Adrenal gland (tissue), 12 donors: ENCODE data around the gene OSBPL2. TPM values are rescaled to one million over a fixed set of nuclear protein-coding genes. Genes with fewer than 3 reads are reported as not detected.

Source experiments
- DNase-seq, 7 donors: peaks; one replicate each; pipeline ENCODE4 v3.0.0-alpha.2; 2019 to 2020
- H3K27ac ChIP-seq, 5 donors: fragments of 200-600 bp; sonication (generic) in 4 of 5; 1 replicate in 3 of 5; 2 replicates in 2 of 5; pipeline versions ENCODE4 v1.5.1 to v1.8.0; 2016 to 2020; ENCODE audit warnings: mild to moderate bottlenecking in 1 of 5
- H3K27me3 ChIP-seq: fragments of 200-600 bp; 2 replicates; pipeline ENCODE4 v1.8.0; 2021
- H3K36me3 ChIP-seq, 2 donors: fragments of 200-600 bp; replicated peaks in 1 of 2; 1 replicate in 1 of 2; 2 replicates in 1 of 2; pipeline versions ENCODE4 v1.5.1 to v1.8.0; 2018 to 2022
- H3K4me1 ChIP-seq, 2 donors: fragments of 200-600 bp; replicated peaks in 1 of 2; 1 replicate in 1 of 2; 2 replicates in 1 of 2; pipeline versions ENCODE4 v1.5.1 to v1.8.0; 2018 to 2021
- H3K4me3 ChIP-seq, 4 donors: fragments of 200-600 bp; sonication (generic) in 3 of 4; one replicate each; pipeline ENCODE4 v1.5.1; 2016 to 2018
- H3K9me3 ChIP-seq, 3 donors: fragments of 200-600 bp; sonication (generic) in 1 of 3; replicated peaks in 1 of 3; 1 replicate in 2 of 3; 2 replicates in 1 of 3; pipeline versions ENCODE4 v1.5.1 to v1.8.0; 2016 to 2021
- POLR2A ChIP-seq, 2 donors: fragments of 450-650 bp; IDR thresholded peaks; one replicate each; pipeline ENCODE4 v1.6.1; 2017; ENCODE audit warnings: antibody characterized with exemption in 2 of 2, mild to moderate bottlenecking in 2 of 2, moderate library complexity in 1 of 2
- WGBS, 4 donors: extraction: QIAGEN DNeasy Blood & Tissue Kit in 2 of 4; methylation state at CpG; one replicate each; pipeline versions ENCODE4 v1.1.5 to v1.1.7; 2013 to 2017; 5-methylcytosine and 5-hydroxymethylcytosine counted together
- intact Hi-C, 2 donors: fragments of 100-400 bp; cut with DNase I; formaldehyde crosslinking; loops; one replicate each; pipeline versions ENCODE4 v1.14.1 to v1.15.0; 2022 to 2023
- polyA plus RNA-seq, 3 donors: library from polyadenylated mRNA; stranded (reverse); fragments of 200-250 nt in 2 of 3; fragments of 350-450 nt in 1 of 3; fragmentation: Illumina TruSeq in 1 of 3; extraction: RNeasy Lipid Tissue Mini Kit (QIAGEN cat#74804) in 1 of 3; gene quantifications; one replicate each; pipeline ENCODE4 v1.2.3, GENCODE V29; 2013 to 2014
- total RNA-seq, 9 donors: library from RNA; depleted of rRNA in 4 of 9; stranded (reverse); fragments of >200 nt in 4 of 9; fragments of 120-200 nt in 1 of 9; fragmentation: NEBNext Ultra II Directional in 1 of 9; extraction: Animal tissue kit (Norgen Biotek cat#: 25700) in 1 of 9; gene quantifications; one replicate each; pipeline versions ENCODE4 v1.1.0 to v1.2.4, GENCODE V29; 2013 to 2023
- TF ChIP-seq, protein P1 (sequence below), 6 experiments: fragments of 450-650 bp in 4 of 6; fragments of 200-600 bp in 2 of 6; sonication (generic) in 1 of 6; IDR thresholded peaks; 1 replicate in 5 of 6; 2 replicates in 1 of 6; pipeline versions ENCODE4 v1.5.1 to v1.8.0; 2016 to 2021; ENCODE audit warnings: antibody characterized with exemption in 6 of 6, mild to moderate bottlenecking in 2 of 6, moderate library complexity in 1 of 6
- donor health status: healthy with polysubstance abuse.
- donor health status: Bipolar disorder and iron deficiency.
- donor health status: DM: yes; HTN: yes; CAD: no.
- donor health status: DM: no; HTN: no; CAD: no.
- donor health status: DM: no; HTN: no; CAD: no.
- donor health status: DM: yes; HTN: yes; CAD: no.

OSBPL2 gene
- total and polyA plus RNA-seq, 12 donors, result 13.8 to 96.7 (median 37.4) TPM

DNA sequence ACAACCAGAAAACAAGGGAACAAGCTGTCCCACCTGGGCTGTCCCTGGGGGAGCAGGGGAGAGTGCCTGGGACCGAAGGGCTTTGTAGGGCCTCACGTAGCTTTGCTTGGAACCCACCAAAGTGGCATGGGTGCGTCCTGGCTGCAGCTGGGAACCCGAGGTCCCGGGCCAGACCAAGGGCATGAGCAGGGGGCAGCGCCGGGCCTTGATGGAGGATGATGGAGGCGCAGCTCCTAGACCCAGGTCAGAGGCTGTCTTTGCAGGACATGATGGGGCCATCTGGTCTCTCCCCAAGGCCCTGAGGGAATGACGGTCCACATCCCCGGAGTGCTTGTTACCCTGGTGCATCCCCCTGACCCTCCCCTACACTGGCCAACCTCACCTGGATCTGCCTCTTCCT is 7.6 kb upstream of the OSBPL2 start:
- Histone ChIP-seq H3K36me3 (no peaks in the 10 kb centered on the region), H3K9me3 (no peaks in the 10 kb centered on the region), H3K27ac (no peak overlapping the region), H3K4me1 (no peaks in the 10 kb centered on the region), H3K4me3 (no peak overlapping the region), H3K27me3 (no peaks in the 10 kb centered on the region)
- DNase-seq, result no peak
- intact Hi-C loops, result no loop called here
- WGBS, 4 donors, result 72 to 91% (median 87%) methylated on average over 5 to 10 of the region's 10 CpGs
- no peak for TF ChIP-seq POLR2A (IDR thresholded peaks at IDR 0.05)
- TF ChIP-seq, protein P1, sequence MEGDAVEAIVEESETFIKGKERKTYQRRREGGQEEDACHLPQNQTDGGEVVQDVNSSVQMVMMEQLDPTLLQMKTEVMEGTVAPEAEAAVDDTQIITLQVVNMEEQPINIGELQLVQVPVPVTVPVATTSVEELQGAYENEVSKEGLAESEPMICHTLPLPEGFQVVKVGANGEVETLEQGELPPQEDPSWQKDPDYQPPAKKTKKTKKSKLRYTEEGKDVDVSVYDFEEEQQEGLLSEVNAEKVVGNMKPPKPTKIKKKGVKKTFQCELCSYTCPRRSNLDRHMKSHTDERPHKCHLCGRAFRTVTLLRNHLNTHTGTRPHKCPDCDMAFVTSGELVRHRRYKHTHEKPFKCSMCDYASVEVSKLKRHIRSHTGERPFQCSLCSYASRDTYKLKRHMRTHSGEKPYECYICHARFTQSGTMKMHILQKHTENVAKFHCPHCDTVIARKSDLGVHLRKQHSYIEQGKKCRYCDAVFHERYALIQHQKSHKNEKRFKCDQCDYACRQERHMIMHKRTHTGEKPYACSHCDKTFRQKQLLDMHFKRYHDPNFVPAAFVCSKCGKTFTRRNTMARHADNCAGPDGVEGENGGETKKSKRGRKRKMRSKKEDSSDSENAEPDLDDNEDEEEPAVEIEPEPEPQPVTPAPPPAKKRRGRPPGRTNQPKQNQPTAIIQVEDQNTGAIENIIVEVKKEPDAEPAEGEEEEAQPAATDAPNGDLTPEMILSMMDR (IDR thresholded peaks at IDR 0.05), result no peak

DNA sequence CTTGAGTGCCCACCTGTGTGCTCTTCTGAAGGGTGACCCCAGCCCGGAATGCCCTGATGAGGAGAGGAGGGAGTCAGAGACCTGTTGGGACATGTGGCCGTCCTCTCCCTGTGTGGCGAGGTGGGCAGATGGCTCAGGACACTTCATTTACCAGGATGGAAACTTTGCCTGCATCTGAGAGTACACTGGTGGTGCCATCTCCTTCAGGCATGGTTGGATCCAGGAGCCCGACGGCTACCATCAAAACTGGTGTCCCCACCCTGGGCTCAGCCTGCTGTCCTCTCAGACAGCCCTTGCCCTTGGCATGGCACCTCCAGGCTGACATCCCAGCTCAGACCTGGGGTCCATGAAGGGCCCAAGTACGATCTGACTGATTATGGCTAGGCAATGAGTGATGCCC is 7.0 kb upstream of the OSBPL2 start:
- intact Hi-C loops, result no loop called here
- Histone ChIP-seq H3K4me3 (no peak overlapping the region), H3K9me3 (no peaks in the 10 kb centered on the region), H3K27me3 (no peaks in the 10 kb centered on the region), H3K36me3 (no peaks in the 10 kb centered on the region), H3K27ac (no peak overlapping the region), H3K4me1 (no peaks in the 10 kb centered on the region)
- no peak for TF ChIP-seq POLR2A (IDR thresholded peaks at IDR 0.05)
- TF ChIP-seq, protein P1 (IDR thresholded peaks at IDR 0.05), result no peak
- no peak for DNase-seq
- WGBS, 4 donors, result 82 to 94% (median 90%) methylated on average over 3 to 6 of the region's 6 CpGs

DNA sequence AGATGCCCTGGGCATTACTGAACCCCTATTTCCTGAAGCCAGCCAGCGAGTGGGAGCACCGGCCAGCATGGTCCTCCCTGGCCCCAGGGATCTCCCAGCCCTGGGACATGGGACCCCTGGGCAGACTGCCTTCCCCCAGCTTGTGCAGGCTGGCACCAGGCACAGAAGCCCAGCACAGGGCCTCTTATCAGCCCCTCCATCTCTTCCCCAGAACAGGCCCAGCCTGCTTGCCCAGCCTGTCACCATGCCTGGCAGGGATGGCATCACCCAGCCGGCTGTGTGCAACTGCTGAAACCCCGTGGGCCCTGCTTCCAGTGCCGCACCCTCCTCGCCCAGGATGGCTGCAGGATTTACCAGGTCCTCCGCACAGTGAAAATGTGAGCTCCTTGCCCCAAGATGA is 6.1 kb upstream of the OSBPL2 start:
- H3K9me3 ChIP-seq, result no peaks in the 10 kb centered on the region
- DNase-seq, result peak in 1 of 7 donors; percentile 70
- H3K36me3 ChIP-seq, result no peaks in the 10 kb centered on the region
- peaks cover 0 to 4% of the 10 kb centered on the region in 2 donors for H3K4me1 ChIP-seq
- H3K27ac ChIP-seq, result no peak overlapping the region
- WGBS, 4 donors, result 84 to 98% (median 93%) methylated on average over 6 to 7 of the region's 7 CpGs
- H3K27me3 ChIP-seq, result no peaks in the 10 kb centered on the region
- intact Hi-C loops, result no loop called here
- no peak overlapping the region for H3K4me3 ChIP-seq
- no peak for TF ChIP-seq POLR2A (IDR thresholded peaks at IDR 0.05)

DNA sequence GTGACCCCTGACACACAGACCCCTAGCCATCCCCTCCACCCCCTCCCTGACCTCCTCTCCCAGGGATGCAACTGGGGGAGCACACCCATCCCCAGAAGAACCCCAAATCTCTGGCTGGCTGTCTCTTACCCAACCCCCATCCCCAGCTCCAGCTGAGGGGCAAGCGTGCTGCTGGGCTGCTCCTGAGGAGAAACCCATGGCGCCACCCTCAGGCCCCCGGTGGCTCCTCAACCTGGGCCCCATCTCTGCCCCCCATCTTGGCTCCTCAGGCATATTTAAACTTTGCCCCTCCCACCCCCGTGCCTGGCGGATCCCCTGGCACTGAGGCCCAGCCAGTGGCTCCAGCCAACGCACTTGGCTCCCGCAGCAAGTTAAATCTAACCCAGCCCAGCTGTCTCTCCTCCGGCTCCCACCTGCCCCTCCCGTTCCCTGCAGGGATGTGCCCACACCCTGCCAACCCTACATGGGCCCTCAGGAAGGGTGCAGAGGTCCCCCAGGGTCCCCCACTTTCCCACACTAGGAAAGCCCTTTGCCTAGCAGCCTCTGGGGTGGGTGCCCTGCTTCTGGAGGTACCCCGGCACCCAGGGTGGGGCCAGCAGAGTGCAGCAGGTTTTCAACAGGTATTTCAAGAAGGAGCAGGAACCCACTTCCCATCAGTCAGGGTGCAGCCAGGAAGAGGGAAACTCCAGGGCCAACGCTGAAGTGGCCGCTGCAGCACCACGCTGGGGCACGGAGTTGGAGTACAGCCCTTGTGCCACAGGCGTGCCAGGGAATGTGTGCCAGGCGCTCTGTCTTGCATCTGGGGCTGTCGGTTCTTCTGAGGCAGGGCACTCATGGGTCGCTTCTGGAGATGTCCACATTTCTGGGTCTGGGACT is 5.3 kb upstream of the OSBPL2 start:
- intact Hi-C loops, result no loop called here
- H3K27me3 ChIP-seq, result no peaks in the 10 kb centered on the region
- no peak for DNase-seq
- no peaks in the 10 kb centered on the region for H3K36me3 ChIP-seq
- 83 to 87% (median 86%) methylated on average over 5 to 18 of the region's 18 CpGs for WGBS, 4 donors
- peaks cover 0 to 11% of the 10 kb centered on the region in 2 donors for H3K4me1 ChIP-seq
- TF ChIP-seq POLR2A (IDR thresholded peaks at IDR 0.05), result no peak
- TF ChIP-seq, protein P1 (IDR thresholded peaks at IDR 0.05), result no peak
- no peaks in the 10 kb centered on the region for H3K9me3 ChIP-seq
- H3K4me3 ChIP-seq, result no peak overlapping the region
- no peak overlapping the region for H3K27ac ChIP-seq

DNA sequence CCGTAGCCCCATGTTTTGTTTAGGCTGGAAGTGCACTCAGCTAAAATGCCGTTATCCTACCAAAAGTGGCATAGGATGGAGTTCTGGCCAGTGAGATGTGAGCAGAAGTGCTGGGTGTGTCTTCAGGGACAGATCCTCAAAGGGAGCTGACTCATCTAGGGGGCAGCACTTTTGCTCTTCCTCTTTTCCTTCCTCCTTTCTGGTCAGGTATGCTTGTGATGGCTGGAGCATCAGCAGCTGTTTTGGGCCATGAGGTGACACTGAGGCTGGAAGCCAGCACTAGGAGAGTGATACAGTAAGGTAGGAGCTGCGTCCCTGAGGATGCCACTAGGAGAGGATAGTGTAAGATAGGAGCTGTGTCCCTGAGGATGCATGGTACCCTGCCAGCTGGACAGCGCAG is 4.6 kb upstream of the OSBPL2 start:
- TF ChIP-seq, protein P1 (IDR thresholded peaks at IDR 0.05), result no peak
- no peak for TF ChIP-seq POLR2A (IDR thresholded peaks at IDR 0.05)
- Histone ChIP-seq H3K4me3 (no peak overlapping the region), H3K27ac (no peak overlapping the region), H3K9me3 (no peaks in the 10 kb centered on the region), H3K4me1 (peaks cover 0 to 11% of the 10 kb centered on the region in 2 donors), H3K27me3 (no peaks in the 10 kb centered on the region), H3K36me3 (no peaks in the 10 kb centered on the region)
- no peak for DNase-seq
- intact Hi-C loops, result no loop called here
- WGBS, 4 donors, result 80 to 95% (median 92%) methylated on average over 3 to 4 of the region's 4 CpGs
